ENCODE measurements around the gene SLC16A6.
"Not testable (repeated sequence)": the region's sequence is repeated elsewhere in the genome, so short reads cannot be mapped to it uniquely, and the experiment has no call there.

SLC16A6 gene

DNA sequence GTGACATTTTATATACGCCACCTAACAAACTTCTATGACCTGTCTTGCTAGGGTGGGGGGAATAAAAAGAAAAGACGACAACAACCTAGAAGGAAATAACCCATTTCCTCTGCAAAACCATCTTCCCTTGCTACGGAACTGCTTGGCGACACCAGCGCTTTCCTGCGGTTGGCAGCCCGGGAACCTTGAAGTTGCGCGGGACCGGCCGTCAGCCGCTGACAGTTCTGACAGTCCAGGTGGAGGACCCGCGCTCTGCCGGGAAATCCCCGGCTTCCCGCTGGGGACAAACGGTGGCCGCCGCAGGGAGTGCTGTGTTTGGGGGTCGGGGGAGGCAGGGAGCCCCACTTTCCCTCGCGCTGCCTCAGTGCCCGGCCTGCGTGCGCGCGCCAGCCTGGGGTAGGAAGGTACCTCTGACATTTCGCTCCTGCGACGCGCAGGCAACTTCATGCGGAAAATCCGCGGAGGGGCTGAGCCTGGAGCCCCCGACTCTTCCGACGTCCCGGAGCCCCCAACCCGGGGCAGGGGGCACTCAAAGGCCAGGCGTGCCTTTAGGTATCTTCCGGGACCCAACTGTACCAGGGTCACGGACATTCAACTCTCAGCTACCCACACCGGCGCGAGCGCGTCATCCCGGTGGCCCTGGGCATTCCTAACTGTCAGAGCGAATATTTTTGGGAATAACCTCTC, 516 bp downstream of the SLC16A6 start:
- peak overlapping the region; percentile 98 for H3K4me3 Mint-ChIP-seq
- peaks cover 58% of the 10 kb centered on the region for H3K4me1 Mint-ChIP-seq
- DNase-seq = peak; percentile 76
- peaks cover 21% of the 10 kb centered on the region for H3K27me3 Mint-ChIP-seq
- peaks cover 9% of the 10 kb centered on the region for H3K36me3 Mint-ChIP-seq
- H3K27ac Mint-ChIP-seq = peak overlapping the region; percentile 97
- CTCF ChIA-PET = interaction anchor here (0.7 to 2.9 kb wide), 5 partner anchors 27 to 172 kb away, joined by 4 to 14 read pairs (median 4); no protein-coding TSS in a partner anchor
- no peaks in the 10 kb centered on the region for H3K9me3 Mint-ChIP-seq

DNA sequence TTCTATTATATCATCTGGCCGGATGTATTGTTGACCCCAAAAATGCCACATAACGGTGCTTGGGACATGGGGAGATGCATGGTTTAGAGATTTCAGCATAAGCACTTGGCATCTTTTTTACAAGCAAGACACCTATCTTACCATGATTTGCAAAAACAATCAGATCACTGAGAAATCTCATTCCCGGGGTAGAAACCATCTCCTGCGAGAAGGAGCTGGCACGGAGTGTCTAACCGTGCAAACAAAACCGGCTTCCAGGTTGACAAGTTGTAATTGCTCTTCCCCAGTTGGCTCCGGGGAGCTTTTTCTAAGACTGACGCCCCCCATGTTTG, 1.0 kb downstream of the SLC16A6 start:
- DNase-seq = no peak
- H3K27me3 Mint-ChIP-seq = peaks cover 19% of the 10 kb centered on the region
- H3K4me1 Mint-ChIP-seq = peaks cover 55% of the 10 kb centered on the region
- peak overlapping the region; percentile 98 for H3K4me3 Mint-ChIP-seq
- CTCF ChIA-PET = interaction anchor here (0.7 to 1.4 kb wide), 3 partner anchors 27 to 172 kb away, joined by 3 to 4 read pairs (median 4); no protein-coding TSS in a partner anchor
- H3K36me3 Mint-ChIP-seq = peaks cover 8% of the 10 kb centered on the region
- peak overlapping the region; percentile 97 for H3K27ac Mint-ChIP-seq
- H3K9me3 Mint-ChIP-seq = no peaks in the 10 kb centered on the region

DNA sequence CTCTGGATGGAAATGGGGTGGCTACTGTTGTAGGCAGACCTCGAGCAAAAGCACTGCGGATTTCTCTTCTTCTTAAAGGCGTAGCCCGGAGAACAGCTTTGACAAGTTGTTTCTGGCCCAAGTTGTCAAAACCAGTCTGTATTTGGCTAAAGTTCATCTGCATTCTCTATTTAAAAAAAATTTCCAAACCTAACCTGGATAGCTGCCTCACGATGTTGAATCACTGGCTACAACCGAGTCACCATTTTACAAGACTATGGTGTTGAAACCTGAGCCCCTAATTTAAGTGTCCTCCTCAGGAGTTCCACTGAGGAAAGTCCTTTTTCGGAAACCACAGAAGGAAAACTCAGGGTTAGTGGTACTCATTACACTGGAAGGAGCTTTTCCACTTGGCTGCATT, 1.5 kb downstream of the SLC16A6 start:
- no peak for DNase-seq
- H3K9me3 Mint-ChIP-seq = no peaks in the 10 kb centered on the region
- CTCF ChIA-PET = interaction anchor here (0.9 to 1.5 kb wide), 4 partner anchors 27 to 172 kb away, joined by 3 to 4 read pairs (median 4); no protein-coding TSS in a partner anchor
- H3K36me3 Mint-ChIP-seq = peaks cover 7% of the 10 kb centered on the region
- H3K4me1 Mint-ChIP-seq = peaks cover 51% of the 10 kb centered on the region
- H3K4me3 Mint-ChIP-seq = peak overlapping the region; percentile 98
- peaks cover 15% of the 10 kb centered on the region for H3K27me3 Mint-ChIP-seq
- H3K27ac Mint-ChIP-seq = peak overlapping the region; percentile 97

DNA sequence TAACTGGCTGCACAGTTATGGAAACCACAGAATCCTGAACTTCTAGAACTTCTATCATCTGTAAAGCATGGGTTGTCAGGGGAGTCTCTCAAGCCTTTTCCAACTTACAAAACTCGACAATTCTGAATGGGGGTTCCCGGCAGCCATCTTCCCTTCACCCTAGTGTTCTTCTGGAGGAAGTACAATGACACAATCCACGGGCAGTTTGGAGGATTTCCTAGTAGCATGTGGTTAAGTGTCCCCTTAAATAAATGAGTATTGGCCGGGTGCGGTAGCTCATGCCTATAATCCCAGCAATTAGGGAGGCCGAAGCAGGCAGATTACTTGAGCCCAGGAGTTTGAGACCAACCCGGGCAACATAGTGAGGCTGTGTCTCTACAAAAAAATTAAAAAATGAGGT, 2.1 kb downstream of the SLC16A6 start:
- Mint-ChIP-seq H3K4me1 (peaks cover 45% of the 10 kb centered on the region), H3K27ac (peak overlapping the region; percentile 70), H3K27me3 (peaks cover 8% of the 10 kb centered on the region), H3K9me3 (no peaks in the 10 kb centered on the region), H3K4me3 (peak overlapping the region; percentile 51), H3K36me3 (peaks cover 7% of the 10 kb centered on the region)
- CTCF ChIA-PET = interaction anchor here (0.9 to 1.5 kb wide), 4 partner anchors 26 to 140 kb away, joined by 3 to 6 read pairs (median 4); no protein-coding TSS in a partner anchor
- DNase-seq = no peak

DNA sequence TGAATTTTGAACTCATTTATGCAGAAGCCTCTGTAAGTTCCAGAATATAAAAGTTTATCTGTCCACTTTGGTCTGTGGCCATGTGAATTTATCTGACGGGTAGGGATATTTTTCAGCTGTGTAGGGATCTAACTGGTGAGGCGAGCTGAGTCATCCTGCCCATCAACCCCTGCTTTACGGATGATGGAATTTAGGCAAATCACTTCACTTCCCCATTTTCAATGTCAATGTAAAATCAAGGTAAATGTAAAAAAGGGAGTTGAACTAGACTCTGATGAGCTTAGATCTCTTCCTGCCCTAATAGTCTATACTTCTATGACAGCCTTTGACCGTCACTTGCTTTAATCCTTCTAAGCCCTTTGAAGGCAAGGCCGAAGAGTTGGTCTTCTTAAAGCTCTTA, 2.6 kb downstream of the SLC16A6 start:
- no peak for DNase-seq
- Mint-ChIP-seq H3K4me1 (peaks cover 42% of the 10 kb centered on the region), H3K27ac (no peak overlapping the region), H3K9me3 (no peaks in the 10 kb centered on the region), H3K4me3 (peak overlapping the region; percentile 51), H3K27me3 (peaks cover 7% of the 10 kb centered on the region), H3K36me3 (peaks cover 7% of the 10 kb centered on the region)
- CTCF ChIA-PET = interaction anchor here (0.6 to 2.2 kb wide), 5 partner anchors 26 to 964 kb away, joined by 3 to 6 read pairs (median 4); no protein-coding TSS in a partner anchor

DNA sequence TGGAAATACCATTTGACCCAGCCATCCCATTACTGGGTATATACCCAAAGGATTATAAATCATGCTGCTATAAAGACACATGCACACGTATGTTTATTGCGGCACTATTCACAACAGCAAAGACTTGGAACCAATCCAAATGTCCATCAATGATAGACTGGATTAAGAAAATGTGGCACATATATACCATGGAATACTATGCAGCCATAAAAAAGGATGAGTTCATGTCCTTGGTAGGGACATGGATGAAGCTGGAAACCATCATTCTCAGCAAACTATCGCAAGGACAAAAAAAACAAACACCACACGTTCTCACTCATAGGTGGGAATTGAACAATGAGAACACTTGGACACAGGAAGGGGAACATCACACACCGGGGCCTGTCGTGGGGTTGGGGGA, 9.0 kb downstream of the SLC16A6 start:
- H3K27ac Mint-ChIP-seq, H3K27me3 Mint-ChIP-seq, DNase-seq, CTCF ChIA-PET, H3K4me1 Mint-ChIP-seq, H3K4me3 Mint-ChIP-seq: not testable (repeated sequence)
- peaks cover 13% of the 10 kb centered on the region for H3K9me3 Mint-ChIP-seq
- peaks cover 33% of the 10 kb centered on the region for H3K36me3 Mint-ChIP-seq

DNA sequence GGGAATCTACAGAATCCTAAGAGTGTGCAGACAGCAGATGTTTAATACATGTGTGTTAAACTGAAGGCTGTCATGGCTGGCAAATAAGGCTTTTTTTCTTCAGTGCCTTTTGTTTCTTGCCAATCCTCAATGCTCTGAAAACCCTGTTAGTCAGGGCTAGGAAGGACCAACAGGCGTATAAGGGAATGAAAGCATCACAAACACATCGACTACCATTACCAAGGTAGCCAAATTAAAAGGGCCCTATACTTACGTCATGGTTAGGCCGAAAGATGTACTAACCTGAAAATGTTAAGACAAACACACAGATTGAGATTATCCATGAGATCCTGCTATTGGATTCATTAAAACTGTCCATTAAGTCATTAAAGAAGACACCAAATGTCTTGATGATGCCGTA, 13.1 kb downstream of the SLC16A6 start:
- Mint-ChIP-seq H3K27ac (no peak overlapping the region), H3K4me1 (peaks cover 4% of the 10 kb centered on the region), H3K36me3 (peaks cover 43% of the 10 kb centered on the region), H3K27me3 (no peaks in the 10 kb centered on the region), H3K4me3 (no peak overlapping the region), H3K9me3 (peaks cover 13% of the 10 kb centered on the region)
- DNase-seq = no peak
- CTCF ChIA-PET = no interaction called here

DNA sequence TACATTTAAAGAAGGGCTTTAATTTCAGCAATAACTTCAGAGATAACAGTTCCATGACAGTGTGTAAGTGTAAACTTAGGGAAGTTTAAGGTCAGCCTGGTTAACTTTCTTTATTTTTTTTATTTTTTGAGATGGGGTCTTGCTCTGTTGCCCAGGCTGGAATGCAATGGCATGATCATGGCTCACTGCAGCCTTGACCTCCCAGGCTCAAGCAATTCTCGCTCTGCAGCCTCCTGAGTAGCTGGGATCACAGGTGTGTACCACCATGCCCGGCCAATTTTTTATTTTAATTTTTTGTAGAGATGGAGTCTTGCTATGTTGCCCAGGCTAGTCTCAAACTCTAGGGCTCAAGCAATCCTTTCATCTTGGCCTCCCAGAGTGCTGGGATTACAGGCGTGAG, 14.6 kb downstream of the SLC16A6 start:
- CTCF ChIA-PET = not testable (repeated sequence)
- H3K36me3 Mint-ChIP-seq = peaks cover 37% of the 10 kb centered on the region

DNA sequence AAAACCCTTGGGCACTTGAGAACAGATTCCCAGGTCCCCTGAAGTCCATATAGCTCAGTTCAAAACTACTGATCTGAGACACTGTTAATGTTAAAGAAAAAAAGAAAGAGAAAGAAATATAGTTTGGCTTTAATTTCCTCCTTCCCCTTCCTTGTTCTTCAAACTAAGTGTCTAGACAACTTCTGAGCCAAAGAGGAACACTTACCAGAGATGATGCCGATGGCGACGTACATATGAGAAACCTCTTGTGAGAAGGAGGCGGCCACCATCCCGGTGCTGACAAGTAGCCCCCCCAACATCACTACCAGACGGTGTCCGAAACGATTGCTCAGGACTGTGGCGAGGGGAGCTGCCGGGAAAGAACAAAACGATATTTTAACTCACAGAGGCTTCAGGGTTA, 17.2 kb downstream of the SLC16A6 start:
- Mint-ChIP-seq H3K4me3 (no peak overlapping the region), H3K36me3 (peaks cover 37% of the 10 kb centered on the region), H3K9me3 (peaks cover 5% of the 10 kb centered on the region), H3K27ac (peak overlapping the region; percentile 47), H3K27me3 (no peaks in the 10 kb centered on the region), H3K4me1 (no peaks in the 10 kb centered on the region)
- DNase-seq = no peak
- CTCF ChIA-PET = interaction anchor here (1.7 kb wide), 1 partner anchor 9 kb away, joined by 4 read pairs; no protein-coding TSS in a partner anchor

More for the DNA sequence above, 14.6 kb downstream of the SLC16A6 start:
- H3K9me3 Mint-ChIP-seq, H3K27me3 Mint-ChIP-seq, H3K27ac Mint-ChIP-seq, DNase-seq, H3K4me3 Mint-ChIP-seq, H3K4me1 Mint-ChIP-seq: not testable (repeated sequence)

DNA sequence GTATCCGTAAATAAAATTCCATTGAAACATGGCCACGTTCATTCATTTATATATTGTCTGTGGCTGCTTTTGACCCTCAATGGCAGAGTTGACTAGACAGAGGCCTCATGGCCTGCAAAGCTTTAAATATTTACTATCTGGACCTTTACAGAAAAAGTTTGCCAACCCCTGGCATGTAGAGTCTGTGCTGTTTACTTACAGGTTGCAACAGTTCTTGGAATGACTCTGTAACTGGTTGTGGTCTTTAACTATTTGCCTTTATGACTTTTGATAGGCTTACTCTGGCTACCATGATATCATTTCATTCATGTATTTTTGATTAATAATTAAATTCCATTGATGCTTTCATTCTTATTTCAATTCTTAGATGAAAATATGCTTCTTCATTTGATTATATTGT, 25.1 kb downstream of the SLC16A6 start:
- H3K9me3 Mint-ChIP-seq, H3K27me3 Mint-ChIP-seq, H3K27ac Mint-ChIP-seq, DNase-seq, H3K4me3 Mint-ChIP-seq: not testable (repeated sequence)
- CTCF ChIA-PET = interaction anchor here (1.9 to 6.0 kb wide), 3 partner anchors 133 to 196 kb away, joined by 12 to 122 read pairs (median 22); no protein-coding TSS in a partner anchor
- peaks cover 14% of the 10 kb centered on the region for H3K36me3 Mint-ChIP-seq
- H3K4me1 Mint-ChIP-seq = peaks cover 26% of the 10 kb centered on the region

DNA sequence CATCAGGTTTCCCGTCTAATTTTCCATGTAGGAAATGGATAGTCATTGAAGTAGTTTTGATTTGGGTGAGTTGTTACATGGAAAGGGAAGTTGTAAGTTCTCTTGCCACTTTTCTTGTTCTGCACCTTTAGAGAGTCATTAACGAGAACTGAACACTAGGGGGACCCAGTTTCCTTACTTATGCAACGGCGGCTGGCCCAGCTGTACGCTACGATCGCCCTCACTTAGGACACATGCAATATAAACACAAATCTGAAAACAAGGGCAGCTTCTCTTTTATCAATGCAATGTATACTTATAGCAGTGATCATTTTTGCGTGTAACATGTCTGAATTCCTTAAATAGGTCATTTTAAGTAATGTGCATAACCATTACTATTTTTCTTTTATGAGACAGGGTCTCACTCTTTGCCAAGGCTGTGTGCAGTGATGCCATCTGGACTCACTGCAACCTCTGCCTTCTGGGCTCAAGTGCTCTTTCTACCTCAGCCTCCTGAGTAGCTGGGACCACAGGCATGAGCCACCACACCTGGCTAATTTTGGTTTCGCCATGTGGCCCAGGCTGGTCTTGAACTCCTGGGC, 27.7 kb downstream of the SLC16A6 start:
- H3K9me3 Mint-ChIP-seq, H3K36me3 Mint-ChIP-seq, H3K27me3 Mint-ChIP-seq, H3K27ac Mint-ChIP-seq, DNase-seq, H3K4me3 Mint-ChIP-seq: not testable (repeated sequence)
- peaks cover 49% of the 10 kb centered on the region for H3K4me1 Mint-ChIP-seq
- CTCF ChIA-PET = interaction anchor here (0.8 to 6.0 kb wide), 21 partner anchors 11 to 199 kb away, joined by 3 to 122 read pairs (median 6); partner anchors contain the start of genes AMZ2, ARSG and SLC16A6

DNA sequence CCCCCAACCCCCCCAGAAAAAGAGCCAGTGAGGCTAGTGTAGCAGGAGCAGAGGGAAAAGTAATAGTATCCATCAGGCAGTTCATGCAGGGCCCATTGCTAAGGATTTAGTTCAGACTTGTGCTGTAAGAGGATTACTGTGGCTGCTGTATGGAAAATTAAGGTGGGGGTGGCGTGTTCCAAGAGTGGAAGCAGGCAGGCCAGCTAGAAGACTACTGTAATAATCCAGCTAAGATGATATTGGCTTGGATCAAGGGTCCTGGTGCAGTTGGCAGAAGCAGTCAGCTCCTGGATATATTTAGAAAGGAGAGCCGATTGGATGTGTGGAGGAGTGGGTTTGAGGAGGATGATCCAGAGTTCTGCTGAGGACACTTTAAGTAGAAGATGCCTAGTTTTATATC, 28.5 kb downstream of the SLC16A6 start:
- H3K36me3 Mint-ChIP-seq = peaks cover 13% of the 10 kb centered on the region
- H3K27ac Mint-ChIP-seq, H3K4me3 Mint-ChIP-seq: not testable (repeated sequence)

DNA sequence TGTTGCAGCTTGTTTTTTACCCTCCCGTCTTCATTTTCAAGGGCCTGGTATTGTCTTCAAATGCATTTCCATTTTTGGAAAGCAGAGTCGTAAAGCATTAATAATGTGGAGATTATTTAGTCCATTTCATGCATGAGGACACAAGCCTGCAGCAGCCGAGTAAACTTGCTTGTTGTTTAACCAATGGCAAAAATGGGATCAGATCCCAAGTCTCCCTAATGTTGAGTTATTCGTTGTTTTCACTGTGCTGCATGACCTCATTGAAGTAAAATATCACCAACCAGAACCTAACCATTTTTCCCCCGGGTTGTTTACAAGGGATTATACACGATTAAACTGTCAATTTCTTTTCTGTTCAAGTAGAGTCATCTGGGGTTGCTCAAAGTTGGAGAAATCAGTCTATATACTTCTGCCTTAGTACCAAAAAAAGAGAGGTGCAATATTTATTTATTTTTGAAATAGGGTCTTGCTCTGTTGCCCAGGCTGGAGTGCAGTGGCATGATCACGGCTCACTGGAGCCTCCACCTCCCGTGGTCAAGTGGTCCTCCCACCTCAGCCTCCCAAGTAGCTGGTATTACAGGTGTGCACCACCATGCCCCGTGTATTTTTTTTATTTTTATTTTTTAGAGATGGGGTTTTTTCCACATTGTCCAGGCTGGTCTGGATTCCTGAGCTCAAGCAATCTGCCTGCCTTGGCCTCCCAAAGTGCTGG, 30.7 kb downstream of the SLC16A6 start:
- Mint-ChIP-seq H3K4me1 (peaks cover 75% of the 10 kb centered on the region), H3K27me3 (no peaks in the 10 kb centered on the region), H3K36me3 (peaks cover 33% of the 10 kb centered on the region), H3K27ac (peak overlapping the region; percentile 71), H3K4me3 (no peak overlapping the region), H3K9me3 (no peaks in the 10 kb centered on the region)
- CTCF ChIA-PET = interaction anchor here (1.1 to 6.0 kb wide), 4 partner anchors 88 to 204 kb away, joined by 3 to 122 read pairs (median 6); no protein-coding TSS in a partner anchor
- DNase-seq = no peak

More for the DNA sequence above, 28.5 kb downstream of the SLC16A6 start:
- H3K9me3 Mint-ChIP-seq, DNase-seq, H3K27me3 Mint-ChIP-seq: not testable (repeated sequence)
- peaks cover 56% of the 10 kb centered on the region for H3K4me1 Mint-ChIP-seq
- CTCF ChIA-PET = interaction anchor here (0.8 to 6.0 kb wide), 16 partner anchors 10 to 201 kb away, joined by 3 to 122 read pairs (median 6); partner anchors contain the start of gene AMZ2

DNA sequence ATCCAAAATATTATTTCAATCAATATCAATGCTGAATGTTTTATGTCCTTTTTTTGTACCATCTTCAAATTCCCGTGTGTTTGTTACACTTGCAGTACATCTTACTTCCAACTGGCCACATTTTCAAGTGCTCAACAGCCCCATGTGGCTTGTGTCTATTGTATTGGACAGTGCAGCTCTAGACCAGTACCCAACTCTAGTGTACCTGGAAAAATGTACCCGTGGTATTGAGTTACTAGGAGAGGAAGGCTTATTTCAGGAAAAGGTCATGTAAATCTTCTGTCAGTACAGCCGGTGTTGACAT, 31.3 kb downstream of the SLC16A6 start:
- Mint-ChIP-seq H3K36me3 (peaks cover 38% of the 10 kb centered on the region), H3K4me3 (peak overlapping the region; percentile 63), H3K27ac (peak overlapping the region; percentile 89), H3K4me1 (peaks cover 81% of the 10 kb centered on the region)
- not testable (repeated sequence) for H3K9me3 Mint-ChIP-seq, H3K27me3 Mint-ChIP-seq, DNase-seq
- CTCF ChIA-PET = interaction anchor here (1.4 to 1.9 kb wide), 3 partner anchors 139 to 202 kb away, joined by 4 to 6 read pairs (median 6); no protein-coding TSS in a partner anchor

Measured in activated naive CD4-positive, alpha-beta T cell treated with anti-CD3 and anti-CD28 coated beads, Interleukin-2, amount 10 ng/mL, durations not matched to agents 7 days and 5 days (primary cell).